WTC11 (cell line): Measurements from ENCODE around the gene SLC39A13. TPM values are rescaled to one million over a fixed set of nuclear protein-coding genes. Genes with fewer than 3 reads are reported as not detected.

Experiments used
- ATAC-seq: fragments of 200-7000 bp; cut with Tn5 transposase; 2 replicates; pipeline ENCODE4 v1.10.0; 2021; ENCODE audit warnings: mild to moderate bottlenecking, moderate library complexity
- CTCF ChIA-PET: fragments of 300-600 bp; sonication (Branson Sonifier 250); formaldehyde crosslinking; loops from one replicate; lab custom pipeline; 2021; ENCODE audit warnings: antibody characterized with exemption; lab: Charles Lee
- POLR2A ChIA-PET: fragments of 350-600 bp; sonication (Branson Sonifier 250); formaldehyde crosslinking; loops from one replicate; lab custom pipeline; 2021; ENCODE audit warnings: antibody characterized with exemption; lab: Charles Lee
- DNase-seq: peaks from one replicate; pipeline ENCODE4 v3.0.0; 2021; ENCODE audit warnings: low spot score
- H3K27ac Mint-ChIP-seq: 2 replicates; pipeline ENCODE4 v1.8.0; 2021; ENCODE audit warnings: mixed read lengths
- H3K27me3 Mint-ChIP-seq: 2 replicates; pipeline ENCODE4 v1.8.0; 2021; ENCODE audit warnings: low read depth, mild to moderate bottlenecking, moderate library complexity, mixed read lengths
- H3K36me3 Mint-ChIP-seq: 2 replicates; pipeline ENCODE4 v1.8.0; 2021; ENCODE audit warnings: mixed read lengths
- H3K4me1 Mint-ChIP-seq: 2 replicates; pipeline ENCODE4 v1.8.0; 2022; ENCODE audit warnings: mixed read lengths
- H3K4me3 Mint-ChIP-seq: 2 replicates; pipeline ENCODE4 v1.8.0; 2021; ENCODE audit warnings: mild to moderate bottlenecking, moderate library complexity, mixed read lengths
- H3K9me3 Mint-ChIP-seq: 2 replicates; pipeline ENCODE4 v1.8.0; 2021; ENCODE audit warnings: mixed read lengths
- ATF3 ChIP-seq: sonication (generic); formaldehyde crosslinking; conservative IDR thresholded peaks from 2 replicates; pipeline ENCODE4 v1.8.1; 2022; ENCODE audit warnings: mild to moderate bottlenecking, missing genetic modification reagents
- ATF6 ChIP-seq: sonication (generic); formaldehyde crosslinking; IDR thresholded peaks from 2 replicates; pipeline ENCODE4 v1.8.1; 2023; ENCODE audit warnings: mild to moderate bottlenecking, missing genetic modification reagents
- ELF4 ChIP-seq: sonication (generic); formaldehyde crosslinking; IDR thresholded peaks from 2 replicates; pipeline ENCODE4 v1.8.1; 2022; ENCODE audit warnings: low read depth, mild to moderate bottlenecking, moderate library complexity, missing genetic modification reagents
- EMX1 ChIP-seq: fragments of 250-450 bp; sonication (Bioruptor Pico); IDR thresholded peaks from 2 replicates; pipeline ENCODE4 v1.8.0; 2021; ENCODE audit warnings: mild to moderate bottlenecking
- FOXJ3 ChIP-seq: sonication (generic); formaldehyde crosslinking; IDR thresholded peaks from 2 replicates; pipeline ENCODE4 v1.9.0; 2021; ENCODE audit warnings: missing genetic modification reagents, mild to moderate bottlenecking, borderline replicate concordance
- JAZF1 ChIP-seq: fragments of 250-450 bp; sonication (Bioruptor Pico); IDR thresholded peaks from 2 replicates; pipeline ENCODE4 v1.9.0; 2021; ENCODE audit warnings: moderate library complexity, mild to moderate bottlenecking, inconsistent platforms
- JUN ChIP-seq: sonication (generic); formaldehyde crosslinking; IDR thresholded peaks from 2 replicates; pipeline ENCODE4 v1.8.0; 2023; ENCODE audit warnings: mild to moderate bottlenecking, missing genetic modification reagents
- MXD4 ChIP-seq: fragments of 250-450 bp; sonication (Bioruptor Pico); IDR thresholded peaks from 2 replicates; pipeline ENCODE4 v1.8.0; 2021; ENCODE audit warnings: mild to moderate bottlenecking, moderate library complexity, borderline replicate concordance
- PRDM15 ChIP-seq: sonication (generic); formaldehyde crosslinking; IDR thresholded peaks from 2 replicates; pipeline ENCODE4 v1.8.0; 2022; ENCODE audit warnings: missing genetic modification reagents
- PREB ChIP-seq: sonication (generic); formaldehyde crosslinking; IDR thresholded peaks from 2 replicates; pipeline ENCODE4 v1.8.1; 2022; ENCODE audit warnings: mild to moderate bottlenecking, missing genetic modification reagents, moderate library complexity, borderline replicate concordance
- SP1 ChIP-seq: sonication (generic); formaldehyde crosslinking; conservative IDR thresholded peaks from 2 replicates; pipeline ENCODE4 v1.8.1; 2022; ENCODE audit warnings: missing genetic modification reagents
- TEAD4 ChIP-seq: sonication (generic); formaldehyde crosslinking; IDR thresholded peaks from 2 replicates; pipeline ENCODE4 v1.8.0; 2022; ENCODE audit warnings: mild to moderate bottlenecking, missing genetic modification reagents
- USF1 ChIP-seq: sonication (generic); formaldehyde crosslinking; IDR thresholded peaks from 2 replicates; pipeline ENCODE4 v1.8.0; 2022; ENCODE audit warnings: mild to moderate bottlenecking, missing genetic modification reagents
- ZMAT4 ChIP-seq: fragments of 250-450 bp; sonication (Bioruptor Pico); IDR thresholded peaks from 2 replicates; pipeline ENCODE4 v1.9.0; 2021; ENCODE audit warnings: mild to moderate bottlenecking
- ZNF263 ChIP-seq: sonication (generic); formaldehyde crosslinking; IDR thresholded peaks from 2 replicates; pipeline ENCODE4 v1.8.1; 2022; ENCODE audit warnings: low read depth, mild to moderate bottlenecking, moderate library complexity, missing genetic modification reagents
- ZNF281 ChIP-seq: sonication (generic); formaldehyde crosslinking; IDR thresholded peaks from 2 replicates; pipeline ENCODE4 v1.8.0; 2023; ENCODE audit warnings: mild to moderate bottlenecking, missing genetic modification reagents
- ZNF317 ChIP-seq: sonication (generic); formaldehyde crosslinking; IDR thresholded peaks from 2 replicates; pipeline ENCODE4 v1.8.1; 2023; ENCODE audit warnings: low read depth, mild to moderate bottlenecking, moderate library complexity, missing genetic modification reagents, borderline replicate concordance
- ZNF512 ChIP-seq: sonication (generic); formaldehyde crosslinking; IDR thresholded peaks from 2 replicates; pipeline ENCODE4 v1.8.1; 2022; ENCODE audit warnings: missing genetic modification reagents, borderline replicate concordance
- ZNF671 ChIP-seq: fragments of 250-450 bp; sonication (Bioruptor Pico); IDR thresholded peaks from 2 replicates; pipeline ENCODE4 v1.8.0; 2021; ENCODE audit warnings: mild to moderate bottlenecking
- total RNA-seq: library from RNA; stranded (reverse); gene quantifications from 3 replicates; pipeline ENCODE4 v1.2.3, GENCODE V29; 2021

The SLC39A13 gene
- total RNA-seq, 1 experiment from 2014 or later, result 38.2 TPM

- DNase-seq, result no peak
Observed at GRCh38 chr11:47361419-47361818, 47.0 kb upstream of the SLC39A13 start.

More at GRCh38 chr11:47361419-47361818, 47.0 kb upstream of the SLC39A13 start:
- ChIA-PET CTCF (no interaction called here), POLR2A (no interaction called here)
- no peaks in the 10 kb centered on the region for H3K36me3 Mint-ChIP-seq
- H3K4me3 Mint-ChIP-seq, result no peak overlapping the region
- H3K9me3 Mint-ChIP-seq, result no peaks in the 10 kb centered on the region
- peak overlapping the region; percentile 7; the same call in 1 of the 2 replicates for H3K27ac Mint-ChIP-seq
- H3K27me3 Mint-ChIP-seq, result no peaks in the 10 kb centered on the region
- peak; percentile 28; the same call in 1 of the 2 replicates for ATAC-seq
- no peak for TF ChIP-seq MXD4 (CRISPR knock-in tag)
- no peak for TF ChIP-seq EMX1 (CRISPR knock-in tag)
- TF ChIP-seq FOXJ3 (CRISPR knock-in tag), result no peak
- no peak for TF ChIP-seq ZNF263 (CRISPR knock-in tag)
- no peak for TF ChIP-seq ELF4 (CRISPR knock-in tag)
- no peak for TF ChIP-seq USF1 (CRISPR knock-in tag)
- TF ChIP-seq ZMAT4 (CRISPR knock-in tag), result no peak
- no peak for TF ChIP-seq ATF6 (CRISPR knock-in tag)
- TF ChIP-seq PRDM15 (CRISPR knock-in tag), result no peak
- TF ChIP-seq ZNF317, result no peak
- no peak for TF ChIP-seq ZNF281 (CRISPR knock-in tag)
- TF ChIP-seq JUN (CRISPR knock-in tag), result no peak
- no peak for TF ChIP-seq ZNF671 (CRISPR knock-in tag)
- TF ChIP-seq PREB (CRISPR knock-in tag), result no peak
- no peak for TF ChIP-seq SP1 (CRISPR knock-in tag)
- TF ChIP-seq ZNF512 (CRISPR knock-in tag), result no peak
- no peak for TF ChIP-seq TEAD4 (CRISPR knock-in tag)
- no peak for TF ChIP-seq JAZF1 (CRISPR knock-in tag)
- no peak for TF ChIP-seq ATF3
- TF ChIP-seq, all 79 proteins: peak for 0
- no peaks in the 10 kb centered on the region for H3K4me1 Mint-ChIP-seq
